Adipocyte (in vitro differentiated cells): Measurements from ENCODE around the gene MAPK8.

Experiments
- DNase-seq: peaks from one replicate; pipeline ENCODE4 v3.0.0-alpha.2; 2015; ENCODE audit warnings: low read depth
- H3K27me3 ChIP-seq: replicated peaks from 2 replicates; pipeline ENCODE4 v1.7.0; 2013; ENCODE audit warnings: mild to moderate bottlenecking, low read length, moderate library complexity; ENCODE audit not compliant: control insufficient read depth, insufficient read depth
- H3K36me3 ChIP-seq: 2 replicates; pipeline ENCODE4 v1.7.0; 2013; ENCODE audit warnings: low read length, mild to moderate bottlenecking, moderate library complexity; ENCODE audit not compliant: control insufficient read depth, insufficient read depth, severe bottlenecking
- H3K4me1 ChIP-seq: 2 replicates; pipeline ENCODE4 v1.7.0; 2013; ENCODE audit warnings: mild to moderate bottlenecking, low read length, moderate library complexity; ENCODE audit not compliant: control insufficient read depth, insufficient read depth
- H3K4me3 ChIP-seq: 2 replicates; pipeline ENCODE4 v1.7.0; 2013; ENCODE audit warnings: mild to moderate bottlenecking, low read length, moderate library complexity
- H3K9ac ChIP-seq: 2 replicates; pipeline ENCODE4 v1.7.0; 2013; ENCODE audit warnings: mild to moderate bottlenecking, low read length, moderate library complexity
- H3K9me3 ChIP-seq: 2 replicates; pipeline ENCODE4 v1.7.0; 2013; ENCODE audit warnings: mild to moderate bottlenecking, low read length, moderate library complexity; ENCODE audit not compliant: control insufficient read depth

The MAPK8 gene

GRCh38 chr10:48458662-48459048, 152.2 kb downstream of the MAPK8 start:
- Histone ChIP-seq H3K9ac (no peak overlapping the region), H3K4me3 (no peak overlapping the region), H3K9me3 (no peaks in the 10 kb centered on the region), H3K4me1 (no peaks in the 10 kb centered on the region), H3K27me3 (no peaks in the 10 kb centered on the region), H3K36me3 (no peaks in the 10 kb centered on the region)
- DNase-seq, result no peak

GRCh38 chr10:48459270-48460150, 153.0 kb downstream of the MAPK8 start:
- Histone ChIP-seq H3K9ac (no peak overlapping the region), H3K9me3 (no peaks in the 10 kb centered on the region), H3K27me3 (no peaks in the 10 kb centered on the region), H3K4me1 (no peaks in the 10 kb centered on the region), H3K4me3 (no peak overlapping the region), H3K36me3 (no peaks in the 10 kb centered on the region)
- DNase-seq, result no peak

- H3K27me3 ChIP-seq, result no peaks in the 10 kb centered on the region
- no peak overlapping the region for H3K9ac ChIP-seq
- H3K9me3 ChIP-seq, result no peaks in the 10 kb centered on the region
- H3K4me3 ChIP-seq, result no peak overlapping the region
- H3K36me3 ChIP-seq, result no peaks in the 10 kb centered on the region
- no peak for DNase-seq
- peaks cover 5% of the 10 kb centered on the region for H3K4me1 ChIP-seq
Measured at GRCh38 chr10:48460182-48460581, 153.7 kb downstream of the MAPK8 start.

- H3K36me3 ChIP-seq, result no peaks in the 10 kb centered on the region
- H3K9ac ChIP-seq, result no peak overlapping the region
- no peaks in the 10 kb centered on the region for H3K9me3 ChIP-seq
- H3K27me3 ChIP-seq, result no peaks in the 10 kb centered on the region
- DNase-seq, result no peak
- peaks cover 15% of the 10 kb centered on the region for H3K4me1 ChIP-seq
- H3K4me3 ChIP-seq, result no peak overlapping the region
Measured at GRCh38 chr10:48461623-48462481, 155.4 kb downstream of the MAPK8 start.

GRCh38 chr10:48462482-48463020, 156.1 kb downstream of the MAPK8 start:
- no peak for DNase-seq
- Histone ChIP-seq H3K9me3 (no peaks in the 10 kb centered on the region), H3K27me3 (no peaks in the 10 kb centered on the region), H3K4me1 (peaks cover 15% of the 10 kb centered on the region), H3K36me3 (no peaks in the 10 kb centered on the region), H3K4me3 (no peak overlapping the region), H3K9ac (no peak overlapping the region)

- DNase-seq, result peak; percentile 55
- Histone ChIP-seq H3K9me3 (no peaks in the 10 kb centered on the region), H3K4me3 (no peak overlapping the region), H3K36me3 (no peaks in the 10 kb centered on the region), H3K9ac (no peak overlapping the region), H3K4me1 (peaks cover 15% of the 10 kb centered on the region), H3K27me3 (no peaks in the 10 kb centered on the region)
Measured at GRCh38 chr10:48463318-48464003, 157.0 kb downstream of the MAPK8 start.

- Histone ChIP-seq H3K9me3 (no peaks in the 10 kb centered on the region), H3K4me1 (peaks cover 15% of the 10 kb centered on the region), H3K9ac (no peak overlapping the region), H3K36me3 (no peaks in the 10 kb centered on the region), H3K4me3 (no peak overlapping the region), H3K27me3 (no peaks in the 10 kb centered on the region)
- no peak for DNase-seq
Measured at GRCh38 chr10:48464121-48464870, 157.8 kb downstream of the MAPK8 start.

- no peak for DNase-seq
- H3K27me3 ChIP-seq, result no peaks in the 10 kb centered on the region
- peaks cover 15% of the 10 kb centered on the region for H3K4me1 ChIP-seq
- H3K9ac ChIP-seq, result no peak overlapping the region
- H3K9me3 ChIP-seq, result no peaks in the 10 kb centered on the region
- H3K36me3 ChIP-seq, result no peaks in the 10 kb centered on the region
- H3K4me3 ChIP-seq, result no peak overlapping the region
Measured at GRCh38 chr10:48464871-48465736, 158.6 kb downstream of the MAPK8 start.

GRCh38 chr10:48465860-48466521, 159.5 kb downstream of the MAPK8 start:
- Histone ChIP-seq H3K36me3 (no peaks in the 10 kb centered on the region), H3K27me3 (no peaks in the 10 kb centered on the region), H3K4me1 (peaks cover 15% of the 10 kb centered on the region), H3K4me3 (peak overlapping the region; percentile 54), H3K9me3 (no peaks in the 10 kb centered on the region), H3K9ac (peak overlapping the region; percentile 48)
- no peak for DNase-seq
